ENCODE results near the gene ALDH1A1.

DNA sequence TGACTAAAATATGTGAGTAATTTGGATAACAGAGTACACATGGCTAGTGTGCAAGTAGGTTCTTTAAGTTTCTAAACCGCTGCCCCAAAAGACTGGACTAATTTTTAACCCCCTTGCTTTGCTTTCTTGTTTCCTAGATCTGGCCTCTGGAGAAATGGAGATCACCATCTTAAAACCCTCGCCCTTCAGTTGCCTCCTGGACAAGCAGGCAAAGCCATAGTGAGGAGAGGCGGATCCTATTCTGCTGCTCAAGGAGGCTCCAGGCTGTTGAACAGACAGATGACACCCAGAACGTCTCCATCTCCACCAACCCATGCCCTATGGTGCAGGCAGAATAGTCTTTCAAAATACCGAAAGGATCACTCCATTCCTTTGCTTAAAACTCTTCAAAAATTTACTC is 28.6 kb upstream of the ALDH1A1 start:
- no peak for TF ChIP-seq REST (IDR thresholded peaks at IDR 0.05; ENCODE audit: insufficient read depth in 1 of 2, low read depth in 2 of 2, low read length in 2 of 2)
- no peak for TF ChIP-seq POLR2AphosphoS5 (IDR thresholded peaks at IDR 0.05; ENCODE audit: low read depth, low read length)
- no peak for TF ChIP-seq TAF1 (IDR thresholded peaks at IDR 0.05; ENCODE audit: borderline replicate concordance, insufficient read depth, low read length)
- no peak for TF ChIP-seq SIN3A (IDR thresholded peaks at IDR 0.05; ENCODE audit: borderline replicate concordance, insufficient read depth, low read length)
- TF ChIP-seq FOXP2 (optimal IDR thresholded peaks at IDR 0.05; ENCODE audit: borderline replicate concordance, extremely low read depth, extremely low read length, insufficient read depth) = no peak
